Coronary artery (tissue), 2 donors: ENCODE results near the gene CAMK2B.

Source experiments
- DNase-seq: peaks from one replicate; pipeline ENCODE4 v3.0.0-alpha.2; 2017; ENCODE audit warnings: low spot score
- H3K27ac ChIP-seq, 2 donors: fragments of 200-600 bp; sonication (generic); one replicate each; pipeline ENCODE4 v1.5.1; 2016 to 2019
- H3K4me3 ChIP-seq: fragments of 200-600 bp; sonication (generic); 2 replicates; pipeline ENCODE4 v1.5.1; 2016; ENCODE audit warnings: mild to moderate bottlenecking, moderate library complexity
- TF ChIP-seq, protein P1 (sequence below): fragments of 200-600 bp; sonication (generic); IDR thresholded peaks from one replicate; pipeline ENCODE4 v1.5.1; 2019; ENCODE audit warnings: antibody characterized with exemption

Gene CAMK2B

DNA sequence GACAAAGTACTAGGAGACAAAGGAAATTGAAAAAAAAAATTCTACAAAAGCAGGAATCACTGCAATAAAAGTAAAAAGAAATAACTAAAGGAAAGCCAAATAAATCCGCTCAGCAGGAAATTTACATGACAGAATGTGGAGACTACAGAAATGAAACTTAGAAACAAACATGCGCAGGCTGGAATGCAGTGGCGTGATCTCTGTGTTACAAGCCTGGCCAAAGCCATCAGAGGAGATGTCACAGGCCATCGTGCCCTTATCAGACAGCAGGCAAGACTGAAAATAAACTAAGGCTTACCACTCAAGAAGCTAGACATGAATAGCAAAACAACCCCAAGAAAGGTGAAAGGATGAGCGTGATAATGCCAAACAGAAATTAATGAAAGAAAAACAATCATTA is 6.3 kb upstream of the CAMK2B start:
- TF ChIP-seq, protein P1, sequence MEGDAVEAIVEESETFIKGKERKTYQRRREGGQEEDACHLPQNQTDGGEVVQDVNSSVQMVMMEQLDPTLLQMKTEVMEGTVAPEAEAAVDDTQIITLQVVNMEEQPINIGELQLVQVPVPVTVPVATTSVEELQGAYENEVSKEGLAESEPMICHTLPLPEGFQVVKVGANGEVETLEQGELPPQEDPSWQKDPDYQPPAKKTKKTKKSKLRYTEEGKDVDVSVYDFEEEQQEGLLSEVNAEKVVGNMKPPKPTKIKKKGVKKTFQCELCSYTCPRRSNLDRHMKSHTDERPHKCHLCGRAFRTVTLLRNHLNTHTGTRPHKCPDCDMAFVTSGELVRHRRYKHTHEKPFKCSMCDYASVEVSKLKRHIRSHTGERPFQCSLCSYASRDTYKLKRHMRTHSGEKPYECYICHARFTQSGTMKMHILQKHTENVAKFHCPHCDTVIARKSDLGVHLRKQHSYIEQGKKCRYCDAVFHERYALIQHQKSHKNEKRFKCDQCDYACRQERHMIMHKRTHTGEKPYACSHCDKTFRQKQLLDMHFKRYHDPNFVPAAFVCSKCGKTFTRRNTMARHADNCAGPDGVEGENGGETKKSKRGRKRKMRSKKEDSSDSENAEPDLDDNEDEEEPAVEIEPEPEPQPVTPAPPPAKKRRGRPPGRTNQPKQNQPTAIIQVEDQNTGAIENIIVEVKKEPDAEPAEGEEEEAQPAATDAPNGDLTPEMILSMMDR = no peak
- no peak for DNase-seq
- Histone ChIP-seq H3K4me3 (no peak overlapping the region), H3K27ac (no peak overlapping the region)

- Histone ChIP-seq H3K27ac (no peak overlapping the region), H3K4me3 (no peak overlapping the region)
- TF ChIP-seq, protein P1 = no peak
- DNase-seq = no peak
Measured at GRCh38 chr7:44330331-44330730, 4.9 kb upstream of the CAMK2B start.

DNA sequence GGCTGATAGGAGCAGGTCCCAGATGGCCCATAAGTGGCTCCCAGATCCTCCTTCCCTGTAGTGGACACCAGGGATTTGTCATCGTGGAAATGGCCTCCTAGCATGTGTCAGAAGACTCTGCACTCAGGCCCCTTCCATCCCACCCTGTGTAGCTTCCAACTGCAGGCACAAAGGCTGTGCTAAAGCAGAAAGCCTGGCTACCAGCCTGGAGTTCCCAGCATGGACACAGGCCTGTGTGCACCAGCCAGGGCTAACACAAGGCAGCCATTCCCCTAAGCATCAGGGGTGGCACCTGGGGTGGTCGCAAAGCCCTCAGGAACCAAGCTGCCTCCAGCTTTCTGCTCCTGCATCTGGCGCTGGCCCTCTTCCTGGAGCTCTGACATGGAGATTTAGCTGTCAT is 4.5 kb upstream of the CAMK2B start:
- DNase-seq = no peak
- TF ChIP-seq, protein P1 = no peak
- Histone ChIP-seq H3K27ac (no peak overlapping the region), H3K4me3 (no peak overlapping the region)

GRCh38 chr7:44329081-44329480 is 3.7 kb upstream of the CAMK2B start:
- no peak for DNase-seq
- no peak overlapping the region for H3K27ac ChIP-seq
- TF ChIP-seq, protein P1 = no peak
- no peak overlapping the region for H3K4me3 ChIP-seq

DNA sequence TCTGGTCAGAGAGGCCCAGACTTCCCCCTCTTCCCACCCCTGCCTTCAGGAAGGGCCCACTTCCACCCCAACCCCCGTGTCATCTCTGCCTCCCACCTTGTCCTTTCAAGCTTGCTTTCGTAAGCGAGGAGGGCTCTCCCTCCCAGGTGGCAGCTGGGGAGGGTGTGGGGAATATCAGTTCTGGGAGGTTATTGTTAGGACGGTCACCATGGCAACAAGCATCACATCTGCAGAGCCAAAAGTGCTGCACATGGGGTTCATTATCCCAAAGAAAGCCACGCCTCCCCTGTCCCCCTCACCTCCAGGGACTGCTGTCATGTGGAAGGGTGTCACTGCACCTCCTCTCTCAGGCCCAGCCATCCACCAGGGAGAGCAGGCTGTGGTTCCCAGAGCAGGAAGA is 2.6 kb upstream of the CAMK2B start:
- TF ChIP-seq, protein P1 = no peak
- Histone ChIP-seq H3K4me3 (no peak overlapping the region), H3K27ac (no peak overlapping the region)
- no peak for DNase-seq

- TF ChIP-seq, protein P1 = no peak
- DNase-seq = no peak
- H3K27ac ChIP-seq = no peak overlapping the region
- peak overlapping the region; percentile 69 for H3K4me3 ChIP-seq
Measured at GRCh38 chr7:44326261-44327125, 1.1 kb upstream of the CAMK2B start.

- no peak overlapping the region for H3K27ac ChIP-seq
- no peak for DNase-seq
- TF ChIP-seq, protein P1 = no peak
- H3K4me3 ChIP-seq = peak overlapping the region; percentile 69
Measured at GRCh38 chr7:44325811-44326241, 432 bp upstream of the CAMK2B start.
